WTC11 (cell line): Measurements from ENCODE around the gene ARL15.

Experiments used
- CTCF ChIP-seq: fragments of 200-600 bp; IDR thresholded peaks from 2 replicates; pipeline ENCODE4 v1.8.0; 2022; ENCODE audit warnings: antibody characterized with exemption
- IRF1 ChIP-seq: sonication (generic); formaldehyde crosslinking; IDR thresholded peaks from 2 replicates; pipeline ENCODE4 v1.8.0; 2023; ENCODE audit warnings: missing genetic modification reagents

- TF ChIP-seq CTCF (no peak), IRF1 (no peak)
Observed at GRCh38 chr5:53971131-53971530, 339.2 kb downstream of the ARL15 start.
